ENCODE results near the gene MALAT1. TPM values are rescaled to one million over a fixed set of nuclear protein-coding genes. Genes with fewer than 3 reads are reported as not detected.

The MALAT1 gene
- total RNA-seq, 1 experiment from 2014 or later: 6,000 TPM

DNA sequence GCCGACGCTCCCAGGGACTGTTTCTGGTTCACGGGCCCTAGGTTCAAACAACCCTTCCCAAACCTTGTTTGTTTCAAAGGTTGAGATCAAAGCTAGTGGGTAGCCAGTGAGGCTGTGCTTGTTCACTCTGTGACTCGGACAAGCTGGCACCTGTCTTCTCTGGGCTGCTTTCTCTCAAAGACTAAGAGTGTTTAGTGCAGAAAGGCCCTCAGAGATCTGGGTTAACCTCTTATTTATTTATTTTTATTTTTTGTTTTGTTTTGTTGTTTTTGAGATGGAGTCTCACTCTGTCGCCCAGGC, 13.0 kb upstream of the MALAT1 start:
- Histone ChIP-seq H3K4me1 (ENCODE audit: control insufficient read depth in 1 of 2, insufficient read depth in 2 of 2, low read length in 2 of 2) (peaks cover 83 to 85% of the 10 kb centered on the region in 2 experiments), H3K36me3 (ENCODE audit: control insufficient read depth in 1 of 2, insufficient read depth in 2 of 2, low read length in 2 of 2) (no peaks in the 10 kb centered on the region), H2AFZ (ENCODE audit: low read depth, low read length, poor library complexity, severe bottlenecking) (peak overlapping the region; percentile 70), H3K4me2 (ENCODE audit: low read length) (peak overlapping the region; percentile 52), H3K27me3 (ENCODE audit: insufficient read depth, low read length) (no peaks in the 10 kb centered on the region), H3K9me3 (ENCODE audit: control insufficient read depth in 1 of 2, insufficient read depth in 1 of 2, low read depth in 1 of 2, low read length in 2 of 2) (no peaks in the 10 kb centered on the region), H3K9me2 (ENCODE audit: insufficient read depth) (no peaks in the 10 kb centered on the region), H3K9ac (ENCODE audit: low read length) (peak overlapping the region; percentile 29), H3K4me3 (replicated peaks in 1 of 2; ENCODE audit: low read depth in 1 of 2, low read length in 2 of 2) (no peak overlapping the region), H4K20me1 (ENCODE audit: insufficient read depth) (no peaks in the 10 kb centered on the region), H3K79me2 (ENCODE audit: insufficient read depth, low read length) (no peaks in the 10 kb centered on the region), H3K27ac (ENCODE audit: low read depth, low read length) (peak overlapping the region; percentile 98)
- no TSS peak for BruUV-seq (replicated peaks)
- intact Hi-C loops (cut with micrococcal nuclease): no loop called here
- CTCF ChIA-PET: interaction anchor here (1.9 kb wide), 1 partner anchor 17 kb away, joined by 5 read pairs; no protein-coding TSS in a partner anchor
- ATAC-seq: no peak
- DNase-seq (ENCODE audit: low read depth, low spot score): no peak
- no peak for TF ChIP-seq SRF (IDR thresholded peaks at IDR 0.05; ENCODE audit: low read depth)
- TF ChIP-seq EZH2 (IDR thresholded peaks at IDR 0.05): no peak
- TF ChIP-seq, protein P1, sequence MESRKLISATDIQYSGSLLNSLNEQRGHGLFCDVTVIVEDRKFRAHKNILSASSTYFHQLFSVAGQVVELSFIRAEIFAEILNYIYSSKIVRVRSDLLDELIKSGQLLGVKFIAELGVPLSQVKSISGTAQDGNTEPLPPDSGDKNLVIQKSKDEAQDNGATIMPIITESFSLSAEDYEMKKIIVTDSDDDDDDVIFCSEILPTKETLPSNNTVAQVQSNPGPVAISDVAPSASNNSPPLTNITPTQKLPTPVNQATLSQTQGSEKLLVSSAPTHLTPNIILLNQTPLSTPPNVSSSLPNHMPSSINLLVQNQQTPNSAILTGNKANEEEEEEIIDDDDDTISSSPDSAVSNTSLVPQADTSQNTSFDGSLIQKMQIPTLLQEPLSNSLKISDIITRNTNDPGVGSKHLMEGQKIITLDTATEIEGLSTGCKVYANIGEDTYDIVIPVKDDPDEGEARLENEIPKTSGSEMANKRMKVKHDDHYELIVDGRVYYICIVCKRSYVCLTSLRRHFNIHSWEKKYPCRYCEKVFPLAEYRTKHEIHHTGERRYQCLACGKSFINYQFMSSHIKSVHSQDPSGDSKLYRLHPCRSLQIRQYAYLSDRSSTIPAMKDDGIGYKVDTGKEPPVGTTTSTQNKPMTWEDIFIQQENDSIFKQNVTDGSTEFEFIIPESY (IDR thresholded peaks at IDR 0.05; ENCODE audit: extremely low read depth, insufficient replicate concordance, low read length): no peak
- TF ChIP-seq ELF1 (IDR thresholded peaks at IDR 0.05; ENCODE audit: borderline replicate concordance, low read depth): no peak
- no peak for TF ChIP-seq ZNF274 (IDR thresholded peaks at IDR 0.05; ENCODE audit: low read depth, low read length)
- no peak for TF ChIP-seq CBX3 (IDR thresholded peaks at IDR 0.05; ENCODE audit: low read depth)
- TF ChIP-seq SIN3A (IDR thresholded peaks at IDR 0.05; ENCODE audit: low read depth): no peak
- TF ChIP-seq FOSL1 (IDR thresholded peaks at IDR 0.05; ENCODE audit: low read depth): no peak
- no peak for TF ChIP-seq POLR2A (IDR thresholded peaks at IDR 0.05; ENCODE audit: borderline replicate concordance, extremely low read depth, insufficient read depth, insufficient read length)
- TF ChIP-seq, protein P2, sequence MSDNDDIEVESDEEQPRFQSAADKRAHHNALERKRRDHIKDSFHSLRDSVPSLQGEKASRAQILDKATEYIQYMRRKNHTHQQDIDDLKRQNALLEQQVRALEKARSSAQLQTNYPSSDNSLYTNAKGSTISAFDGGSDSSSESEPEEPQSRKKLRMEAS (IDR thresholded peaks at IDR 0.05): no peak
- no peak for TF ChIP-seq SP1 (IDR thresholded peaks at IDR 0.05; ENCODE audit: low read depth)
- no peak for TF ChIP-seq CEBPB (IDR thresholded peaks at IDR 0.05; ENCODE audit: low read depth)
- POLR2A ChIA-PET: interaction anchor here (12.6 to 26.7 kb wide), 3 partner anchors 11 to 64 kb away, joined by 575 to 1499 read pairs (median 910); partner anchors contain the start of genes MALAT1 and NEAT1
- RAD21 ChIA-PET (ENCODE audit: low non-redundant PET in 1 of 2, low total read pairs in 2 of 2, uncharacterized antibody in 2 of 2, unreplicated experiment in 2 of 2): no interaction called here

Data from HCT116 (cell line).